HG03521 (cell line): ENCODE data around the gene INPP4B.
A peak's percentile ranks its signal among the peaks of the same experiment; 100 is the strongest.

Experiments
- ATAC-seq: cut with Tn5 transposase; IDR thresholded peaks from one replicate; pipeline ENCODE4 v1.9.1; 2021; ENCODE audit warnings: mild to moderate bottlenecking, moderate library complexity; ENCODE audit not compliant: unreplicated experiment

Gene INPP4B

DNA sequence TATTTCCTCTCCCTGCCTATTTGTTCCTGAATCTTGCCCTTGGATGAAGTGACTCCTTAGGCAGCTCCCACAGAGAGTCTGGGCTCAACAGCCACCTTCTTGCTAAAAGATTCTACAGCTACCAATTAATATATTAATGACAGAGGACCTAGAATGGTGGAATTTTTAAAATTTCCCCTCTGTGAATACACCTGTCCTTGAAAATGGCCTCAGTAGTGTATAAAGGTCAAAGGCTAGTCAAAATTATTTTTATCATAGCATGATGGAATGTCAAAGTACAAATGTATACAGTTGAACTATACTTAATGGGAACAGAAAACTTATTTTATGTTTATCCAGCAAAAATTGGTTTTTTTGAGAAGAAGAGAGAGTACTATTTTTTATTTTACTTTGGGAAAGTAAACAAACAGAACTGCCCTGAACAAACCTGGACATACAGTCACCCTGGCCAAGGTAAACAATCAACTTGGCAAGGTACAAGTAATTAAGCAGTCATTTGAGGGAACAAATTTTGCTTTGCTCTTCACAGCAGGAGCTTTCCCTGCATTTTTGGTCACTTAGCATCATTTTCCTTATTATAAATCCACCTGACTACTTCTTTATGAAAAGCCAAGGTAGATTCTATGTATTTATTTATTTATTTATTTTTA lies 250.8 kb downstream of the INPP4B start:
- no peak for ATAC-seq

DNA sequence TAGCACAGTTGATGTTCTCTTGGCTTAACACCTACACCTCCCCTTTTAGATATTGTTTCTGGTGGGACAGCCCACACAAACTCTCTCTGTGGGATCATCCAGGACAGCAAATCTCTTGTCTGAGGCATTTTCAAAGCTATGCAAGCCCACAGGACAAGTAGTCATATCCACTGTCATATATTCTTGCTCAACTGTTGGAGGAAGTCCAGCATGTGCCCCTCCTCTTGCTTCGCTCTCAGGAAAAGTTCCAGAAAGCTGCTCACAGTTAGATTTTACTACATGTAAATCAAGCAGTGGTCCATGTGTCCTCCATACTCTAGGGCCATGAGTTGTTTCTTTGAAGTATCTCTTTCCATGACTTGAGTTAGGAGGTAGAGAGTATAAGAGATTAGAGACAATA lies 260.7 kb downstream of the INPP4B start:
- ATAC-seq, result no peak

DNA sequence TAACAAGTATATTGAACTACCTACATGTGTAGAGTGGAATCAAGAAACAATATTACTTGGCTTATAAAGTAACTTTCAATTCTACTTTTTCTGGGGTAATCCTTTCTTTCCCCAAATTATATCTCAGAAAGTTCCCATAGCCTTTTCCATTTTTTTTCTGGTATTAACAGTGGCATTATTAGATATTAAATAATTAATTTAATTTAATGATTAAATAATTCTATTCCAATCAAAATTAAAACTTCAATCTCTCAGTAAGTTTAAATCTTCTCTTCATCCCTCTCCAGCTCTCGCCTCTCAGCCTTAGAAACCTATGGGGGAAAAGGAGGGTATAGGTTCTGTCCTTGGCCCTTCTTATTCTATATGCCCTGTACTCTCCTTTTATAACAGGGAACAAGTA lies 262.4 kb downstream of the INPP4B start:
- ATAC-seq, result no peak

DNA sequence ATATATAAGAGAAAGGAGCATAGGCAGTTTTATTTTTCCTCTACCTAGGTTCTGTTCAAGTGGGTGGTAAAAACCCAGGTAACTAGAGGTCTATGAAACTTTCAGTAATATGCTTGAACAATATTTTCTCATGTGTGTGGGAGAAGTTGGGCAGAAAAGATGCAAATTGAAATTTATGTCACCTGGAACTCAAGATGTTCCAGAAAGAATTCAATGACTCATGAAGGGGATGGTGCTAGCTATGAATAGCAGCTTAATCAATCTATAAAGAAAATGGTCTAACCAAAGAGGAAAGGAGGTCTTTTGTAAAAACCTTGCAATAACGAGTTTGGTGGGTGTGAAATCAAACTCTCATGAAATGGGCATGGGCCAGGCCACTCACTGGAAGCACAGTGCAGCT lies 263.8 kb downstream of the INPP4B start:
- no peak for ATAC-seq

DNA sequence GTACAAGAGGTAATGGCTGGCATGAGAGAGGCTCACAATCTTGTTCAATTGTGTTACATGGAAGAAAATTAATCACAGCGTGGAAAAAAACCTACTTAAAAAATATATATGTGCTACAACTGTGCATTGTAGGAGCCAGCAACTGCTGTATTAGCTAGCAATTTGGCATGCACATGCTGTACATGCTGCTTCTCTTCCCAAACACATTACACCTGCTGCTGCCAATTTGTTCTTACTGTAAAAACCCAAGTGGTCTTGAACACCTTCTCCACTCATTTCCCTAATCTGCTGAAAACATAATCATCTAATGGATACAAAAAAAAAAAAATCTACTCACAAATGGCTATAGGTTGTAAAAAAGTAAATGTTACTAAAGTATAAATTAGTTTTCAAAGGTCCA lies 264.2 kb downstream of the INPP4B start:
- no peak for ATAC-seq

DNA sequence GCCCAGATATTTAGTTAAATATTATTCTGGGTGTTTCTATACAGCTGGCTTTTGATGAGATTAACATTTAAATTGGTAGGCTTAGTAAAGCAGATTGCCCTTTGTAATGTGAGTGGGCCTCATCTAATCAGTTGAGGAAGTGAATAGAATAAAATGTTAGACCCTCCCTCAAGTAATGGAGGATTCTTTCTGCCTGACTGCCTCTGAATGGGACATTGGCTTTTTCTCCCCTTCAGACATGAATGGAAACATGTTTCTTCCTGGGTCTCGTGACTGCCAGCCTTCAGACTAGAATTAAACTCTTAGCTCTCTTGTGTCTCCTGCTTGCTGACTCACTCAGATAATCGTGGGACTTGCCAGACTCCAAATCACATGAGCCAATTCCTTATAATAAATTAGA lies 266.7 kb downstream of the INPP4B start:
- ATAC-seq, result no peak

DNA sequence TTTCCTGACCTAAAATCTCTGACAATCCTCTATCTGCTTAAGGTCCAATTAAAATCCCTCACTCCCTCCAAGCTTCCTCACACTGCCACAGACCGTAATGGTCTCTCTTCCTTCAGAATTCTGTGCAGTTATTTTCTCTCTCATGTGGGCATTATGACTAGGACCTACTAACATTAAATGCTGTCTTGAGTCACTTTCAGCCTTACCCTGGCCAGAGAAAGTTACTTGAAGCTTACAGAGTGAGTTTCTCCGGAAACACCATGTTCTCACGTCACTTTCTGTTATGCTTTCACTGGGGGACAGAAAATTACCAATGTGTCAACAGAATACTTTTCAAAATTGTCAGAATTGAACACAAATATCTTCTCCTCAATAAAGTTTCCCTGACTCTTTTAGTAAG lies 271.8 kb downstream of the INPP4B start:
- ATAC-seq, result peak; percentile 53

DNA sequence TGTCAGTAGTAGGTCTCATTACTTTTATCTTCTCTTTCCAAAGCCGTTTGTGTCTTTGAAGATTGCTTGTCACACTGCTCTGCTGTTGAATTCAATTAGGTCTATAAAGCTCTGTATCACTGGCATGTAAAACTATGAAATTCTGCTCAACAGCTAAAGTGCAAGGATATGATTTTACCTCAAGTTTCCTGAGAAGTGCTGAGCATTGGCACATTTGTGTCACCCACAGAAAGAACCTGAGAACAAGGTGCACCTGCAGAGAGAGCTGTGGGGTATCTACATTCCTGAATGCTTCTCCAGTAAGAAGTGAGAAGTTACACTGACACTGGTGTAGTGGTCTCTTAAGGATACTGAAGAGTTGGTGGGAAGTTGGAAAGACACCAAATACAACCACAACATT lies 274.0 kb downstream of the INPP4B start:
- no peak for ATAC-seq

DNA sequence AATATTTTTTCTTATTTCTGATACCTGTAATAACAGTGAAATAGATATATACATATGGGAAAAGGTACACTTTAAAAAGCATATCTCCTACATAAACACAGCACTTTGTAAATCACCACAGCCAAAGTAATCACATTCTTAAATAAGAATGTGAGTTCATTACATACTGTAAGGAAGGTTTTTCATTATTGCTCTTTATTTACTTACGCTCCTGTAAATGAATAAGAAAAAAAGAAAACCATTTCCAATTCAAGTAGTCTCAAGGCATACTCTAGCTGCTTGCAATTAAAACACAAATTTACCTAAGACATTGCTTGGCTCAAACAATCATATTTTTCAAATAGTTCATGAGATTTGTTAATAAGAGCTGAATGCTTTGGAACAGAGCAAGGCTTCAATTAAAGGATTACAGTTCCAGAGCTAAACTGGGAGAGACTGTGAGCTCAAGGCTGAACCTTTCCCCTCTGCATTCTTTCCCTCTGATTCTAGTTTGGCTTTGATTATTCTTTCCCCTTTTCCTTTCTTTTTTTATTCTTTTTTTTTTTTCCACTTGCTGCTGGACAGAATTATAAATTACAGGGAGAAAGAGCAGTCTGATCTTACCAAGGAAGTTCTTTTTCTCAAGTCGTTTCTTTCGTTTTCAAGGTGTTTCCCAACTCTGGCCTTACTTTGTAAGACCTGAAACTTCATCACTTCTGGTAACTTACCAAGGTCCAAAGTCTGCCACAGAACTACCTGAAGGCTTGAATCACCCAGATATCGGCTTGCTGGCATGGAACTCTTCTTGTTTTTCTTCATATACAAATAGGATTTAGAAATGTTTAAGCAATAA lies 278.3 kb downstream of the INPP4B start:
- no peak for ATAC-seq

DNA sequence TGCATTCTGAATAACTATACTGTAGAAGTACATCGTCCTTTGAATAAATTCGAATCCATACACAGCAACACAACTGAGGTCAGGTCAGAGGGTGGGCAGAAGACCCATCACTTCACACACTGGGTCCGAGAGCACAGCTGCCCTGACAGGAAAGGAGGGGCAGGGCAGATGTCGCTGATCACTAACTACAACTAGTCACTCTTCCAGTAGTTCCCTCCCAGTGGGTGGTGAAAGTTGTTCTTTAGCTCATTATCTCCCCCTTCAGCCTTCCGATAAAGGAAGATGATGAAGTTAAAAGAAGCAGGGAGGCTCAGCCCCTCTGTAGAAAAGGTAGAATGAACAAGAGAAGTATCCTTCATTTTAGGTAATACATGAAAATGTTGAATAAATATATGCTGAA lies 278.9 kb downstream of the INPP4B start:
- ATAC-seq, result no peak

DNA sequence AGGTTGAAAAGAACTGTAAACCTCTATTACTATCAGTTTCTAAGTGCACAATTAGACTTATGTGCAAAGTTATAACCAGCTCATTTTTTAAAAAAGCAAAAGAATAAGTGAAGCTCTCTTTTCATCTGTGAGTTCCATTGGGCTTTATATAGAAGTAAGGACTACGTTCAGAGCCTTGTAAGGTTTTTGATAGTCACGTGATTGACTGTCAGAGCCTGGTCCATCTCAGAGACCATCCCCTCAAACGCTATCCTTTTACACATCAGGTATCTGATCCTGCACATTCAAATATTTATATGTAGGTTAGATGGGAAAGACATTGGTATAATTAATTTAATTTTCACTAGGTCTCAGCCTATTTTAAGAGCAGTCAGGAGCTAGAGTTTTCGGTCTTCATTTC lies 279.3 kb downstream of the INPP4B start:
- no peak for ATAC-seq

DNA sequence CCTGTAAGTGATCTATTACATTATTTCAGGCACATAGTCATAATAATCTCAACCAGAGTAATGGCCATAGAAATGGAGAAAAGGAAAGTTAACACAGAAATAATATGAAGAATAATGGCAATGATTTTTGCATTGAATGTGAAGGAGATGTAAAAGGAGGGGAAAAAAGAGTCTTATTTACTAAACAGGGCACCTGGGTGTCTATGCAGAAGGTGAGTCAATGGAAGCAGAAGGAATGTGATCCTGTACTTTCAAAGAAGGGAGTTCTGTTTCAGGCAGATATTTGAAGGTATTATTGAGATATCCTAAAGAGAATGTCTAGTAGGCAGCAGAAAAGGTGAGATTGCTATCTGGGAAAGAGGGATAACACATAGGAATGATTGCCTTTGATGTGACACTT lies 279.9 kb downstream of the INPP4B start:
- no peak for ATAC-seq

DNA sequence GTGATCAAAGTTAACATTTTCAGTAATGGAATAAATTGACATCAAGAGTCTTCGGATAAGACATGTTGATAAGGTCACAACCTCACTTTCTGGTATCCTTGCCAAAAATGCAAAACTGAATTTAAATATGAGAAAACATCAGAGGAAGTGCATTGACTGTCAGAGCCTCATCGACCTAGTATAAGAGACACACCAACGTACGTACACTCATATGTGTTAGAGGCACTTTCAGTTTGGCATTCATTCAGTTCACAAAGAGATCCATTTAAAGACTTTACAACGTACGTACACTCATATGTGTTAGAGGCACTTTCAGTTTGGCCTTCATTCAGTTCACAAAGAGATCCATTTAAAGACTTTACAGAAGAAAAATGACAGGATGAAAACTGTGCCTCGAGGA lies 280.3 kb downstream of the INPP4B start:
- no peak for ATAC-seq

DNA sequence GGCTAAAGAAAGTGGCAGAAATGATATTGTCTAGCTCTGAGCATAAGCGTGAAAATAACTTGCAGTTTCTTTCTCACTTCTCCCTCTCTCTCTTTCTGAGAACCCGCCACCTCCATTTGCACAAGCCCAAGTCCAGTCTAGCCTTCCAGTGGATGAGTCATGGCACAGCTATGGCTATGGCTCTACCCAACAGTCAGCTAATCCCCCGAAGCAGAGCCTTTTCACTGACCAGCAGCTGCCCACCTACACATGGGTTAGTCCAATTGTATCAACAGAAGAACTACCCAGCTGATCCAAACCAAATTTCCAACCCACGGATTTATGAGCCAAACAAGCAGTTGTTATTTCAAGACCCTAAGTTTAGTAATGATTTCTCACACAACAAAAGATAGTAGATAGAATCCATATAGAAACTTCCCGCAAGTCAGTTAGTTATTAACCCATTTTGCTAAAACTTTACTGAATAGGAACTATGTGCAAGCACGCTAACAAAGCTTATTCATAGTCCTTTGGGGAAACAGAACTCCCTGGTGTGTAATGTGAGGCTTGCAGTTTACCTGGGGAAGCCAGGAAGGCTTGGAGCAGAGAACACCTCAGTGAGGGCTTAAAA lies 282.3 kb downstream of the INPP4B start:
- no peak for ATAC-seq

DNA sequence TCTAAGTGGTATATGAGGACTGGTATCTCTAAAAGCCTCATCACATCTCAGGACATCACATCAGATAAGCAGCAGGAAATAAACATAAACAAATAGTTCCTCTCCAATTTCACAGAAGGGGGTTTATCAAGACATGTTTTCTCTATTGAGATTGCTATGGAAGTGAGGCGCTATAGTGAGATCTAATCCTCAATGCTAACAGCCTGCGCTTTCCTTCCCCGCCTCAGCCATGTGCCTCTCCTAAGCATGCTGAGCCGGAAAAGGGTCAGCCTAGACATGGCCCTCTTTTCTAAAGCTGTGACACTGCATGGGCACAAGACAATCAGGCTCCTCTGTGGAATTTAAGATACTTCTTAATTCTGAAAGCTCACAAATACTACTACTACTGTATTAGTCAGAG lies 286.1 kb downstream of the INPP4B start:
- ATAC-seq, result no peak

DNA sequence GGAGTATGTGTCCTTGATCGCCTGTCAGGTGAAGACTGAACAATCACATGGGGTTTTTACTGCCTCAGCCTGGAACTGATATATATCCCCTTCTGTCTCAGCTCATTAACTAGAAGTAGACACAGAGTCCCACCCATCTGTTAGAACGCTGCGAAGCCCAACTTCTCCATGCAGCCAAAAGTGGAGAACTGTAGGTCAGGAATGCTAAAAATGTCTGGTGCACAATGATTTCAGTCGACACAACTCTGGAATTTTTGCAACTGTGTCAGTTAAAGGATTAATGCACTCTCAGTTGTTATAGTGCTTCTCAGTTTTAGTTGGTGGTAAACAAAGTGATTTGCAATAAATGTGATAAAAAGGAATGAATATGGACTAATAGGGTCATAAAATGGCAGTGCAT lies 287.2 kb downstream of the INPP4B start:
- ATAC-seq, result no peak

DNA sequence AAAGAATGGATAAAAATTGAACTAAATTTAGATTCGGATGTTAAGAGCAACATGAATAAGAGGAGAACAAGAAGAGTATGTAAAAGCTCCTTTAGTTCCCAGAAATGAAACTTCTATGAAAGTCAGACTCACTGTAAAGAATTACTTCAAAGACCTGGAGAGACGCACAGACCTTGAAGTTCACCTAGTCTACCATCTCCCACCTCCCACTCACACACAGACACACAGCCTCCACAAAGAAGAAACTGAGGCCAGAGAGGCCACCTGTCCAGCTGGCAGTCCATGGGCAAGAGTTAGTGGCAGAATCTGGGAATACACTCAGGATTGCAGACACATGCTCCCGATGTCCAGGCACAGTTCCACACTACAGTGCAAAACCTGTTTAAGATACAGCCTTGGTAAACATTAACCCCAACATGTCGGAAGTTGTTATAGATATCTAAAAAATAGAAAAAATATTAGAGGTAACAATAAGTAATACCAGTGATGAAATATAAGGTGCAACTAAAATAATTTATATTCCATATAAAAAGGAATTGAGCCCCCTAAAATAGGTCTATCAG lies 288.8 kb downstream of the INPP4B start:
- no peak for ATAC-seq

DNA sequence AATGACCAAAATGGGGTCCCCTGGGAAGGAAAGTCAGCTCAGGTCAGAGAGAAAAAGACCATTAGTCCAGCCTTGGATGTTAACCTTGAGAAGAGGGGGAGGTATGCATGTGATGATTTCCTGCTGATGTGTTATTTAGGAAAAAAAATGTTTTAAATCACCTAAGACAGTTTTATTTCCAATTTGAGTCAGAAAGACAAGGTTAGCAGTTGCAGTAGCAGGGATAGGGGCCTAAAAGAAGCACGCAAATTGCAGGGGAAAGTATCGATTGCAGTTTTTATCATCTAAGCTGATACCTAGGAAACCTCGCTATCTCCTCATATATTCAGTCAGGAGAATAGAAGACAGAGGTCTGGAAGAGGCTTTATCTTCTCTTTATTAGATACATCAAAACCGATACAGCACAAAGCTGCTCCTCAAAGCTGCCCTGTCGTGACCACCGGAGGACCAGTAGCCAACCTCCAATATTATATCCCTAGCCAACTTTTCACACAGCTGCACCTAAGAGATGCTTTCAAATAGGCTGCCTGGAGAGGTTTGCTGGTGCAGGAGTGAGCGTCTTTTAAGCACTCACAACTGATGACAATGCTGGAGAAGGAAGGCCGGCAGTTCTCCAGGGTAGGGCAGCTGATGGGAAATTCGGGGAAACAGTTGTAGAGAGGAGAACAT lies 289.4 kb downstream of the INPP4B start:
- no peak for ATAC-seq

DNA sequence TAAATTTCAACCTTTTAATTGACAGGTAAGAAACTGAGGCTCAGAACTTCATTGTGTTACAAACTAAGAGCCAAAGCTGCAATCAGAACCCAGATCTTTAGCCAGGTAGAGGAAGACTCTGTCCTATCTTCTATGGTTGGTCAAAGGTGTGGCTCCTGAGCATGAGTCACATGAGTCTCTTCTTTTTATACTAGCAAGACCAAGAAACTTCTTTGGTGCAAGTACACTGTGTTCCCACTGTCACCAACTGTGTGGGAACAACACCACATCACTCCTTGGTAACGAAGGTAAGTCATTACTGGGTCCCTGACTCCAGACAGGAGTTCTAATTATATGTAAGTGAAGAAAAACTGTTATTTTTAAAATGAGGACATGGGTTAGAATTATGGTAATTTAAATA lies 290.1 kb downstream of the INPP4B start:
- ATAC-seq, result no peak

DNA sequence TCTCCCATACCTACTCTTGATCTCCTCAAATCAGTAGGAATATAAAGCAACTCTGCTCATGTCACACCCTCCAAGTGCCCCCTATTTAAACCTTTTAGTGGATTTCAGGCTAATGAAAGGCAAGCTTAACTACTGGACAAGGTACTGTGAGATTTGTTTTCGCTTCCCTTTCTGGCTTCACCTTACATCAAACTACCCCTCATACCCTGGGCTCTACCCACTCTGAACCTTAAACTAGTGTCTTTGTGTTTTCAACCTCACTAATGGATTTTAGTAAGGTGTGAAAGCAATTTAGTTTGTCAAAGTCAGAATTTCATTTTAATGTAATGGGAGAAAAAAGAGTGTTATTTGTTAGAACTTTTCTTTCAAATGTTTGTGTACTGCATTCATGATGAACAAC lies 291.7 kb downstream of the INPP4B start:
- no peak for ATAC-seq

DNA sequence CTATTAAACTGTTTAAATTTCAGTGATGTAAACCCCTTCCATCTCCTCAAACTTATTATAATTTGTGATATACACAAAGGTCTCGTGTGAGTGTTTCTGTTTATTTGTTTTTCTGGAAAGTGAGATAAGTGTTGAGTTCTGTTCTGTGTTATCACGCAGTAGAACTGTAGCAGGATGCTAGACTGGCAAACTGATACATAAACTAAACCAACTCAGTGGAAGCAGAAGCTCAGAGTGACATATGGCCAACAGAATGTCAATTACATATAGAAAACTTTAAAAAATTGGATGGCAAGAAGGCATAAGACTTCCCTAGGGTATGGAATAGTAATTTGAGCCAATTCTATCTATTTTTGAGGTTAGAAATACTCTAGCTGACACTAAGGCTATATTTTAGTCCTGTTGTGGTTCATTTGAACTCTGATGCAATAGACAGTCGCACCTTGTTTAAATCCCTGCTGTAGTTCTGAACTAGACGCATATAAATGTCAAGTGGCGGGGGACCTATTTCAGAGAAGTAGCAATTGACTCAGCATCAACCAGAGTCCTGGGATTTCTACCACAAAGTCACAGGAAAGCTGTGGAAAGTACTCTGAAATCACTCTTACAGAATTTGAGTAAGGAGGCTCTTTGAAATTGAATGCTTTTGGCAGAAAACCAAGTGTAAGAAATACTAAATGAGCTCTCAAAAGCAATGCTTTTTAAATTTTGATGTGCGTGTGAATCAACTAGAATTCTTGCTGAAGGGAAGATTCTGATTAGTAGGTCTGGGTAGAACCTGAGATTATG lies 294.4 kb downstream of the INPP4B start:
- ATAC-seq, result no peak
